HEK293 (cell line): ENCODE results near the gene TSPAN17.

Experiments
- AEBP2 ChIP-seq: fragments of 450-650 bp; formaldehyde crosslinking; IDR thresholded peaks from 2 replicates; pipeline ENCODE4 v1.5.1; 2016; ENCODE audit warnings: missing biosample characterization, missing genetic modification characterization, borderline replicate concordance
- BCL11A ChIP-seq: fragments of 450-650 bp; formaldehyde crosslinking; IDR thresholded peaks from 2 replicates; pipeline ENCODE4 v1.5.1; 2016; ENCODE audit warnings: low read depth, missing biosample characterization, missing genetic modification characterization
- CTCF ChIP-seq: fragments of 450-650 bp; formaldehyde crosslinking; IDR thresholded peaks from 2 replicates; pipeline ENCODE4 v1.5.1; 2016; ENCODE audit warnings: missing biosample characterization, missing genetic modification characterization
- KLF10 ChIP-seq: fragments of 450-650 bp; IDR thresholded peaks from 2 replicates; pipeline ENCODE4 v1.5.1; 2018; ENCODE audit warnings: missing biosample characterization, mild to moderate bottlenecking, missing genetic modification characterization
- SP2 ChIP-seq: fragments of 450-650 bp; formaldehyde crosslinking; IDR thresholded peaks from 2 replicates; pipeline ENCODE4 v1.5.1; 2016; ENCODE audit warnings: missing biosample characterization, missing genetic modification characterization
- ZBTB49 ChIP-seq: fragments of 450-650 bp; formaldehyde crosslinking; IDR thresholded peaks from 2 replicates; pipeline ENCODE4 v1.5.1; 2016; ENCODE audit warnings: missing biosample characterization, missing genetic modification characterization, low read depth
- ZNF2 ChIP-seq: fragments of 450-650 bp; formaldehyde crosslinking; IDR thresholded peaks from 2 replicates; pipeline ENCODE4 v1.5.1; 2016; ENCODE audit warnings: missing biosample characterization, missing genetic modification characterization
- ZNF223 ChIP-seq: fragments of 450-650 bp; formaldehyde crosslinking; IDR thresholded peaks from 2 replicates; pipeline ENCODE4 v1.5.1; 2016; ENCODE audit warnings: missing biosample characterization, missing genetic modification characterization
- ZNF26 ChIP-seq: fragments of 450-650 bp; formaldehyde crosslinking; IDR thresholded peaks from 2 replicates; pipeline ENCODE4 v1.5.1; 2016; ENCODE audit warnings: missing biosample characterization, missing genetic modification characterization
- ZNF571 ChIP-seq: fragments of 450-650 bp; formaldehyde crosslinking; IDR thresholded peaks from 2 replicates; pipeline ENCODE4 v1.5.0; 2017; ENCODE audit warnings: missing biosample characterization, missing genetic modification characterization
- TF ChIP-seq, protein P1 (sequence below): fragments of 450-650 bp; formaldehyde crosslinking; IDR thresholded peaks from 2 replicates; pipeline ENCODE4 v1.5.1; 2016; ENCODE audit warnings: missing biosample characterization, missing genetic modification characterization

- no peak for TF ChIP-seq CTCF (tag by site-specific recombination)
- no peak for TF ChIP-seq ZNF2 (tag by site-specific recombination)
- TF ChIP-seq KLF10, result no peak
- TF ChIP-seq, protein P1, sequence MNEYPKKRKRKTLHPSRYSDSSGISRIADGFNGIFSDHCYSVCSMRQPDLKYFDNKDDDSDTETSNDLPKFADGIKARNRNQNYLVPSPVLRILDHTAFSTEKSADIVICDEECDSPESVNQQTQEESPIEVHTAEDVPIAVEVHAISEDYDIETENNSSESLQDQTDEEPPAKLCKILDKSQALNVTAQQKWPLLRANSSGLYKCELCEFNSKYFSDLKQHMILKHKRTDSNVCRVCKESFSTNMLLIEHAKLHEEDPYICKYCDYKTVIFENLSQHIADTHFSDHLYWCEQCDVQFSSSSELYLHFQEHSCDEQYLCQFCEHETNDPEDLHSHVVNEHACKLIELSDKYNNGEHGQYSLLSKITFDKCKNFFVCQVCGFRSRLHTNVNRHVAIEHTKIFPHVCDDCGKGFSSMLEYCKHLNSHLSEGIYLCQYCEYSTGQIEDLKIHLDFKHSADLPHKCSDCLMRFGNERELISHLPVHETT (tag by site-specific recombination), result no peak
- TF ChIP-seq ZNF571 (tag by site-specific recombination), result no peak
- TF ChIP-seq SP2 (tag by site-specific recombination), result no peak
- no peak for TF ChIP-seq ZNF26 (tag by site-specific recombination)
- TF ChIP-seq AEBP2 (tag by site-specific recombination), result no peak
- no peak for TF ChIP-seq ZNF223 (tag by site-specific recombination)
- no peak for TF ChIP-seq ZBTB49
- TF ChIP-seq BCL11A (tag by site-specific recombination), result no peak
These were observed 32.9 kb downstream of the TSPAN17 start for GRCh38 chr5:176680226-176680563.
